Neural crest cell (in vitro differentiated cells): ENCODE results near the gene NSL1. TPM values are rescaled to one million over a fixed set of nuclear protein-coding genes. Genes with fewer than 3 reads are reported as not detected.
A peak's percentile ranks its signal among the peaks of the same experiment; 100 is the strongest.

ENCODE experiments used
- DNase-seq: peaks from one replicate; pipeline ENCODE4 v3.0.0; 2021; ENCODE audit warnings: low read depth, mixed read lengths, low spot score
- H3K27ac Mint-ChIP-seq: one replicate; pipeline ENCODE4 v1.8.0; 2021; ENCODE audit warnings: mild to moderate bottlenecking, mixed read lengths; ENCODE audit not compliant: unreplicated experiment
- H3K27me3 Mint-ChIP-seq: 2 replicates; pipeline ENCODE4 v1.8.0; 2021; ENCODE audit warnings: low read depth, mild to moderate bottlenecking, mixed read lengths
- H3K36me3 Mint-ChIP-seq: 2 replicates; pipeline ENCODE4 v1.8.0; 2021; ENCODE audit warnings: low read depth, mild to moderate bottlenecking, mixed read lengths
- H3K4me1 Mint-ChIP-seq: 2 replicates; pipeline ENCODE4 v1.8.0; 2021; ENCODE audit warnings: mixed read lengths
- H3K4me3 Mint-ChIP-seq: one replicate; pipeline ENCODE4 v1.8.0; 2021; ENCODE audit warnings: mild to moderate bottlenecking, mixed read lengths
- H3K9me3 Mint-ChIP-seq: 2 replicates; pipeline ENCODE4 v1.8.0; 2021; ENCODE audit warnings: mixed read lengths
- CTCF ChIP-seq: fragments of 200-600 bp; sonication (generic); conservative IDR thresholded peaks from 2 replicates; pipeline ENCODE4 v1.5.0; 2021; ENCODE audit warnings: antibody characterized with exemption, mild to moderate bottlenecking
- total RNA-seq: library from RNA; stranded (reverse); gene quantifications from 2 replicates; pipeline ENCODE4 v1.2.1, GENCODE V29; 2021

The NSL1 gene
- total RNA-seq, 1 donor from 2014 or later, result 63.0 TPM

- H3K4me3 Mint-ChIP-seq, result peak overlapping the region; percentile 81
- peak; percentile 45 for DNase-seq
- H3K36me3 Mint-ChIP-seq, result no peaks in the 10 kb centered on the region
- peaks cover 78% of the 10 kb centered on the region for H3K27me3 Mint-ChIP-seq
- no peaks in the 10 kb centered on the region for H3K9me3 Mint-ChIP-seq
- no peak overlapping the region for H3K27ac Mint-ChIP-seq
- TF ChIP-seq CTCF, result peak; percentile 25
- peaks cover 14% of the 10 kb centered on the region for H3K4me1 Mint-ChIP-seq
These were observed 90.4 kb downstream of the NSL1 start for GRCh38 chr1:212700892-212701819.

GRCh38 chr1:212700223-212700891 is 91.2 kb downstream of the NSL1 start:
- Mint-ChIP-seq H3K36me3 (no peaks in the 10 kb centered on the region), H3K27ac (no peak overlapping the region), H3K27me3 (peaks cover 86% of the 10 kb centered on the region), H3K4me3 (peak overlapping the region; percentile 81), H3K4me1 (peaks cover 14% of the 10 kb centered on the region), H3K9me3 (no peaks in the 10 kb centered on the region)
- peak; percentile 12 for DNase-seq
- no peak for TF ChIP-seq CTCF

- no peak for DNase-seq
- H3K27ac Mint-ChIP-seq, result no peak within 1 kb of the TSS
These were observed 91.9 kb downstream of the NSL1 start, which contains the start of gene BATF3 for GRCh38 chr1:212699625-212700222. TSS of gene BATF3 (minus strand) at chr1:212699840. CDS start at chr1:212699762, 78 bp downstream.

GRCh38 chr1:212699104-212699624 is 92.4 kb downstream of the NSL1 start:
- Mint-ChIP-seq H3K27me3 (peaks cover 93% of the 10 kb centered on the region), H3K4me3 (peak overlapping the region; percentile 52), H3K36me3 (no peaks in the 10 kb centered on the region), H3K27ac (no peak overlapping the region), H3K4me1 (peaks cover 14% of the 10 kb centered on the region), H3K9me3 (no peaks in the 10 kb centered on the region)
- peak; percentile 62 for TF ChIP-seq CTCF
- peak; percentile 21 for DNase-seq

More at GRCh38 chr1:212699625-212700222, 91.9 kb downstream of the NSL1 start, which contains the start of gene BATF3:
- Mint-ChIP-seq H3K4me1 (peaks cover 14% of the 10 kb centered on the region), H3K36me3 (no peaks in the 10 kb centered on the region), H3K9me3 (no peaks in the 10 kb centered on the region), H3K4me3 (peak within 1 kb of the TSS; percentile 82), H3K27me3 (peaks cover 90% of the 10 kb centered on the region)
- TF ChIP-seq CTCF, result no peak

GRCh38 chr1:212698467-212699103 is 93.0 kb downstream of the NSL1 start:
- no peak for TF ChIP-seq CTCF
- no peak for DNase-seq
- peak overlapping the region; percentile 82 for H3K4me3 Mint-ChIP-seq
- no peaks in the 10 kb centered on the region for H3K9me3 Mint-ChIP-seq
- H3K4me1 Mint-ChIP-seq, result peaks cover 14% of the 10 kb centered on the region
- H3K27ac Mint-ChIP-seq, result no peak overlapping the region
- no peaks in the 10 kb centered on the region for H3K36me3 Mint-ChIP-seq
- H3K27me3 Mint-ChIP-seq, result peaks cover 93% of the 10 kb centered on the region
